ENCODE data around the gene ZNF277.
"Not testable (repeated sequence)": the region's sequence is repeated elsewhere in the genome, so short reads cannot be mapped to it uniquely, and the experiment has no call there.

The ZNF277 gene

GRCh38 chr7:112298543-112299100 lies 92.1 kb downstream of the ZNF277 start:
- no peak for DNase-seq

GRCh38 chr7:112300072-112300471 lies 93.6 kb downstream of the ZNF277 start:
- no peak for DNase-seq

- no peak for DNase-seq
Measured at GRCh38 chr7:112300831-112301407, 94.4 kb downstream of the ZNF277 start.

- no peak for DNase-seq
Measured at GRCh38 chr7:112302566-112302965, 96.1 kb downstream of the ZNF277 start.

GRCh38 chr7:112306903-112307302 lies 100.4 kb downstream of the ZNF277 start:
- DNase-seq = no peak

- no peak for DNase-seq
Measured at GRCh38 chr7:112307506-112307905, 101.0 kb downstream of the ZNF277 start.

- no peak for DNase-seq
Measured at GRCh38 chr7:112308974-112309373, 102.5 kb downstream of the ZNF277 start.

GRCh38 chr7:112316803-112317202 lies 110.3 kb downstream of the ZNF277 start:
- not testable (repeated sequence) for DNase-seq

- no peak for DNase-seq
Measured at GRCh38 chr7:112322070-112322469, 115.6 kb downstream of the ZNF277 start.

- no peak for DNase-seq
Measured at GRCh38 chr7:112327566-112327965, 121.1 kb downstream of the ZNF277 start.

- no peak for DNase-seq
Measured at GRCh38 chr7:112331492-112331891, 125.0 kb downstream of the ZNF277 start.

GRCh38 chr7:112334366-112334765 lies 127.9 kb downstream of the ZNF277 start:
- no peak for DNase-seq

- DNase-seq = no peak
Measured at GRCh38 chr7:112336261-112336660, 129.8 kb downstream of the ZNF277 start.

- no peak for DNase-seq
Measured at GRCh38 chr7:112336936-112337576, 130.6 kb downstream of the ZNF277 start.

- DNase-seq = no peak
Measured at GRCh38 chr7:112337892-112338291, 131.4 kb downstream of the ZNF277 start.

GRCh38 chr7:112338786-112339185 lies 132.3 kb downstream of the ZNF277 start:
- no peak for DNase-seq

GRCh38 chr7:112341464-112341863 lies 135.0 kb downstream of the ZNF277 start:
- DNase-seq = no peak

- no peak for DNase-seq
Measured at GRCh38 chr7:112346381-112347060, 140.0 kb downstream of the ZNF277 start.

- DNase-seq = no peak
Measured at GRCh38 chr7:112347088-112347487, 140.6 kb downstream of the ZNF277 start.

GRCh38 chr7:112350585-112350984 lies 144.1 kb downstream of the ZNF277 start:
- no peak for DNase-seq

- no peak for DNase-seq
Measured at GRCh38 chr7:112356596-112356995, 150.1 kb downstream of the ZNF277 start.

GRCh38 chr7:112357136-112357535 lies 150.6 kb downstream of the ZNF277 start:
- DNase-seq = no peak

- no peak for DNase-seq
Measured at GRCh38 chr7:112358513-112358912, 152.0 kb downstream of the ZNF277 start.

GRCh38 chr7:112359086-112359485 lies 152.6 kb downstream of the ZNF277 start:
- no peak for DNase-seq
